Fibroblast of lung (primary cell): Measurements from ENCODE around the gene WDFY3. TPM values are rescaled to one million over a fixed set of nuclear protein-coding genes. Genes with fewer than 3 reads are reported as not detected.

ENCODE experiments used
- DNase-seq, 2 donors: peaks; one replicate each; pipeline versions ENCODE4 v3.0.0 to v3.0.0-alpha.2; 2010; ENCODE audit warnings: low read depth in 2 of 2
- H2AFZ ChIP-seq: 2 replicates; pipeline ENCODE4 v1.5.1; 2012; ENCODE audit warnings: low read length, control low read depth, inconsistent platforms
- H3K27ac ChIP-seq: 2 replicates; pipeline ENCODE4 v1.5.1; 2011; ENCODE audit warnings: low read length, control low read depth; ENCODE audit not compliant: insufficient read depth
- H3K27me3 ChIP-seq: 2 replicates; pipeline ENCODE4 v1.5.1; 2011; ENCODE audit warnings: mild to moderate bottlenecking, low read length; ENCODE audit not compliant: control insufficient read depth, insufficient read depth
- H3K36me3 ChIP-seq: 2 replicates; pipeline ENCODE4 v1.5.1; 2011; ENCODE audit warnings: low read length; ENCODE audit not compliant: control insufficient read depth, insufficient read depth
- H3K4me1 ChIP-seq: 2 replicates; pipeline ENCODE4 v1.5.1; 2011; ENCODE audit warnings: low read length; ENCODE audit not compliant: control insufficient read depth, insufficient read depth; ENCODE audit errors: extremely low read depth
- H3K4me2 ChIP-seq: 2 replicates; pipeline ENCODE4 v1.5.1; 2011; ENCODE audit warnings: low read length, control low read depth; ENCODE audit not compliant: insufficient read depth; ENCODE audit errors: extremely low read depth
- H3K4me3 ChIP-seq, 4 experiments: fragments of 200-600 bp in 1 of 4; sonication (generic) in 1 of 4; replicated peaks in 1 of 4; 2 replicates each; pipeline ENCODE4 v1.5.1; 2011 to 2016; ENCODE audit warnings: low read length in 4 of 4, low read depth in 3 of 4, mild to moderate bottlenecking in 3 of 4, control low read depth in 2 of 4, inconsistent platforms in 1 of 4, mixed read lengths in 1 of 4; ENCODE audit not compliant: insufficient read depth in 1 of 4; ENCODE audit errors: control extremely low read depth in 1 of 4
- H3K79me2 ChIP-seq: 2 replicates; pipeline ENCODE4 v1.5.1; 2012; ENCODE audit warnings: mild to moderate bottlenecking, low read length, inconsistent platforms; ENCODE audit not compliant: control insufficient read depth, insufficient read depth
- H3K9ac ChIP-seq: 2 replicates; pipeline ENCODE4 v1.5.1; 2011; ENCODE audit warnings: mild to moderate bottlenecking, low read length, control low read depth; ENCODE audit not compliant: insufficient read depth
- H3K9me3 ChIP-seq: 2 replicates; pipeline ENCODE4 v1.5.1; 2012; ENCODE audit warnings: low read depth, low read length; ENCODE audit not compliant: control insufficient read depth, insufficient read depth
- H4K20me1 ChIP-seq: 2 replicates; pipeline ENCODE4 v1.5.1; 2011; ENCODE audit warnings: low read length; ENCODE audit not compliant: control insufficient read depth, insufficient read depth; ENCODE audit errors: extremely low read depth
- CTCF ChIP-seq, 2 donors: IDR thresholded peaks in 1 of 2; conservative IDR thresholded peaks in 1 of 2; 1 replicate in 1 of 2; 2 replicates in 1 of 2; pipeline ENCODE4 v1.5.1; 2011 to 2012; ENCODE audit warnings: low read length in 2 of 2, control low read depth in 1 of 2, inconsistent platforms in 1 of 2, low read depth in 1 of 2, mild to moderate bottlenecking in 1 of 2
- EZH2 ChIP-seq: IDR thresholded peaks from 2 replicates; pipeline ENCODE4 v1.5.1; 2012; ENCODE audit warnings: low read length, control low read depth, mild to moderate bottlenecking; ENCODE audit errors: missing control alignments
- polyA plus RNA-seq, 2 donors: library from polyadenylated mRNA; depleted of rRNA in 1 of 2; stranded (reverse) in 1 of 2; unstranded in 1 of 2; fragments of >200 nt; gene quantifications; 2 replicates each; pipeline ENCODE4 v1.2.1, GENCODE V29; 2011 to 2012; ENCODE audit warnings: missing spikeins in 1 of 2
- total RNA-seq: library from RNA; depleted of rRNA; stranded (reverse); fragments of >200 nt; gene quantifications from 2 replicates; pipeline ENCODE4 v1.2.1, GENCODE V29; 2014

WDFY3 gene
- total and polyA plus RNA-seq, 2 donors (not counting 1 experiment from before 2014, with no cell fraction given): 26.8 to 88.8 TPM

- H3K4me1 ChIP-seq: no peaks in the 10 kb centered on the region
- H3K4me3 ChIP-seq: no peak overlapping the region
- H3K36me3 ChIP-seq: peaks cover 2% of the 10 kb centered on the region
- H3K9me3 ChIP-seq: no peaks in the 10 kb centered on the region
- no peak overlapping the region for H3K27ac ChIP-seq
- H3K4me2 ChIP-seq: no peak overlapping the region
- no peaks in the 10 kb centered on the region for H3K79me2 ChIP-seq
- H2AFZ ChIP-seq: no peak overlapping the region
- TF ChIP-seq CTCF (conservative IDR thresholded peaks at IDR 0.05 in 1 of 2, IDR thresholded peaks at IDR 0.05 in 1 of 2; ENCODE audit: low read depth in 1 of 2, low read length in 2 of 2) (no peak), EZH2 (no peak)
- H4K20me1 ChIP-seq: no peaks in the 10 kb centered on the region
- H3K9ac ChIP-seq: no peak overlapping the region
- no peak for DNase-seq
- H3K27me3 ChIP-seq: no peaks in the 10 kb centered on the region
Observed at GRCh38 chr4:84862064-84862463, 104.4 kb downstream of the WDFY3 start.

GRCh38 chr4:84857296-84857695 lies 109.2 kb downstream of the WDFY3 start:
- Histone ChIP-seq H3K36me3 (peaks cover 2% of the 10 kb centered on the region), H3K27ac (no peak overlapping the region), H3K4me1 (no peaks in the 10 kb centered on the region), H3K9me3 (no peaks in the 10 kb centered on the region), H3K4me2 (no peak overlapping the region), H3K4me3 (no peak overlapping the region), H3K9ac (no peak overlapping the region), H3K27me3 (no peaks in the 10 kb centered on the region), H3K79me2 (no peaks in the 10 kb centered on the region), H2AFZ (no peak overlapping the region), H4K20me1 (no peaks in the 10 kb centered on the region)
- TF ChIP-seq CTCF (conservative IDR thresholded peaks at IDR 0.05 in 1 of 2, IDR thresholded peaks at IDR 0.05 in 1 of 2; ENCODE audit: low read depth in 1 of 2, low read length in 2 of 2) (no peak), EZH2 (no peak)
- DNase-seq: no peak

- no peaks in the 10 kb centered on the region for H3K79me2 ChIP-seq
- no peak for DNase-seq
- H3K4me1 ChIP-seq: no peaks in the 10 kb centered on the region
- no peaks in the 10 kb centered on the region for H4K20me1 ChIP-seq
- no peak overlapping the region for H3K27ac ChIP-seq
- no peak overlapping the region for H2AFZ ChIP-seq
- H3K9ac ChIP-seq: no peak overlapping the region
- no peak for TF ChIP-seq CTCF (conservative IDR thresholded peaks at IDR 0.05 in 1 of 2, IDR thresholded peaks at IDR 0.05 in 1 of 2; ENCODE audit: low read depth in 1 of 2, low read length in 2 of 2)
- TF ChIP-seq EZH2: no peak
- peaks cover 2% of the 10 kb centered on the region for H3K36me3 ChIP-seq
- no peaks in the 10 kb centered on the region for H3K27me3 ChIP-seq
- H3K9me3 ChIP-seq: no peaks in the 10 kb centered on the region
- H3K4me3 ChIP-seq: no peak overlapping the region
- no peak overlapping the region for H3K4me2 ChIP-seq
Observed at GRCh38 chr4:84856468-84857049, 109.9 kb downstream of the WDFY3 start.
